Vagina (tissue), 2 donors: ENCODE data around the gene DCTN2.

Experiments used
- CTCF ChIP-seq, 3 experiments: fragments of 450-650 bp in 2 of 3; fragments of 200-600 bp in 1 of 3; sonication (generic) in 1 of 3; IDR thresholded peaks; one replicate each; pipeline ENCODE4 v1.5.1; 2017 to 2019; ENCODE audit warnings: antibody characterized with exemption in 3 of 3, mild to moderate bottlenecking in 2 of 3, moderate library complexity in 2 of 3
- POLR2AphosphoS5 ChIP-seq, 2 donors: sonication (generic); formaldehyde crosslinking; IDR thresholded peaks; one replicate each; pipeline ENCODE4 v1.9.0; 2017; ENCODE audit warnings: antibody characterized with exemption in 2 of 2, mild to moderate bottlenecking in 2 of 2, low read depth in 1 of 2; ENCODE audit not compliant: insufficient read depth in 1 of 2

GRCh38 chr12:57580466-57580795 lies 33.4 kb upstream of the DCTN2 start:
- TF ChIP-seq POLR2AphosphoS5 (IDR thresholded peaks at IDR 0.05; ENCODE audit: insufficient read depth in 1 of 2, low read depth in 1 of 2) (no peak), CTCF (IDR thresholded peaks at IDR 0.05) (no peak)
